ENCODE results near the gene PAXIP1. TPM values are rescaled to one million over a fixed set of nuclear protein-coding genes. Genes with fewer than 3 reads are reported as not detected.

PAXIP1 gene
- total and polyA plus RNA-seq, 10 of the 15 experiments (the other 5 are each of a cell fraction or from before 2014, with no cell fraction given), result 7.3 to 27.2 (median 18.1) TPM

DNA sequence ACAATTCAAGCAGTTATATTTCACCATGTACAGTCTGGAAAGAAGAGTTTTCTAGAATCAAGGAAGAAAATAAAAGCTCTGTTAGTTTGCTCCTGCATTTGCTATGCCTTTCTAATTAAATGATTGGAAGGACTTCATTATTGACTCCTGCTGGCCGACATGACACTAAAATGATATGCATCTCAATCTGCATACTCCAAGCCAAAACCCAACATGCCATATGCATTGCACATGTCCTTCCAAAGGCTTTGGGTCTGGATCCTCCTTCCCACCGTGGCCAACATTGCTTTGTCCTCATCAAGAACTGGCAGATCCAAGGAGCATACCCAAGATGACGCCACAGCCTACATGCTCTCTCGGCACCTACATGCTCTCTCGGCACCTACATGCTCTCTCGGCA lies 46.5 kb downstream of the PAXIP1 start:
- no peak for ATAC-seq
- Histone ChIP-seq H3K4me3 (no peak overlapping the region), H3K4me1 (ENCODE audit: control insufficient read depth, insufficient read depth, low read length) (no peaks in the 10 kb centered on the region), H2AFZ (ENCODE audit: control insufficient read depth, low read depth, low read length) (no peak overlapping the region), H3K27me3 (replicated peaks in 1 of 2; ENCODE audit: control insufficient read depth in 2 of 2, insufficient read depth in 2 of 2, low read length in 1 of 2) (no peaks in the 10 kb centered on the region), H4K20me1 (ENCODE audit: control insufficient read depth, insufficient read depth) (no peaks in the 10 kb centered on the region), H3K4me2 (ENCODE audit: control insufficient read depth, insufficient read depth) (no peak overlapping the region), H3K9me3 (replicated peaks; ENCODE audit: control insufficient read depth, insufficient read depth, low read length) (no peaks in the 10 kb centered on the region), H3K79me2 (ENCODE audit: control insufficient read depth, insufficient read depth, low read length) (no peaks in the 10 kb centered on the region), H3K27ac (ENCODE audit: control insufficient read depth, insufficient read depth) (no peak overlapping the region), H3K9ac (ENCODE audit: control insufficient read depth, insufficient read depth, low read length) (no peak overlapping the region), H3K36me3 (ENCODE audit: control insufficient read depth in 2 of 2, insufficient read depth in 2 of 2, low read length in 1 of 2) (peaks cover 10 to 28% of the 10 kb centered on the region in 2 experiments)
- no peak for FAIRE-seq
- in situ Hi-C loops (cut with MboI) (no loop called here), intact Hi-C loops (cut with micrococcal nuclease; ENCODE audit: unreplicated experiment) (no loop called here)
- 98% methylated on average over 6 of the region's 6 CpGs for WGBS (ENCODE audit: insufficient coverage, insufficient replicate concordance, low lambda C conversion rate, missing lambda C conversion rate)
- CTCF ChIA-PET, result interaction anchor here (1.0 to 1.4 kb wide), 3 partner anchors 11 to 53 kb away, joined by 3 to 5 read pairs (median 4); no protein-coding TSS in a partner anchor
- POLR2A ChIA-PET, result no interaction called here
- no peak for DNase-seq (ENCODE audit: low read depth, low spot score)
- no TSS peak for BruUV-seq (replicated peaks)
- RAD21 ChIA-PET (ENCODE audit: unreplicated experiment), result no interaction called here
- SMC1A ChIA-PET (ENCODE audit: uncharacterized antibody, unreplicated experiment), result interaction anchor here (4.4 kb wide), 1 partner anchor 29 kb away, joined by 21 read pairs; no protein-coding TSS in a partner anchor
- TF ChIP-seq, protein P1, sequence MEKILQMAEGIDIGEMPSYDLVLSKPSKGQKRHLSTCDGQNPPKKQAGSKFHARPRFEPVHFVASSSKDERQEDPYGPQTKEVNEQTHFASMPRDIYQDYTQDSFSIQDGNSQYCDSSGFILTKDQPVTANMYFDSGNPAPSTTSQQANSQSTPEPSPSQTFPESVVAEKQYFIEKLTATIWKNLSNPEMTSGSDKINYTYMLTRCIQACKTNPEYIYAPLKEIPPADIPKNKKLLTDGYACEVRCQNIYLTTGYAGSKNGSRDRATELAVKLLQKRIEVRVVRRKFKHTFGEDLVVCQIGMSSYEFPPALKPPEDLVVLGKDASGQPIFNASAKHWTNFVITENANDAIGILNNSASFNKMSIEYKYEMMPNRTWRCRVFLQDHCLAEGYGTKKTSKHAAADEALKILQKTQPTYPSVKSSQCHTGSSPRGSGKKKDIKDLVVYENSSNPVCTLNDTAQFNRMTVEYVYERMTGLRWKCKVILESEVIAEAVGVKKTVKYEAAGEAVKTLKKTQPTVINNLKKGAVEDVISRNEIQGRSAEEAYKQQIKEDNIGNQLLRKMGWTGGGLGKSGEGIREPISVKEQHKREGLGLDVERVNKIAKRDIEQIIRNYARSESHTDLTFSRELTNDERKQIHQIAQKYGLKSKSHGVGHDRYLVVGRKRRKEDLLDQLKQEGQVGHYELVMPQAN (conservative IDR thresholded peaks at IDR 0.05), result no peak
- TF ChIP-seq ZNF24 (IDR thresholded peaks at IDR 0.05) (no peak), PRDM15 (CRISPR knock-in tag; IDR thresholded peaks at IDR 0.05) (no peak), NR2C2 (IDR thresholded peaks at IDR 0.05; ENCODE audit: borderline replicate concordance, control insufficient read depth, insufficient read length, low read depth) (no peak), ZBTB33 (IDR thresholded peaks at IDR 0.05) (no peak), BRCA1 (IDR thresholded peaks at IDR 0.05; ENCODE audit: low read depth, low read length) (no peak), ZNF207 (IDR thresholded peaks at IDR 0.05; ENCODE audit: borderline replicate concordance) (no peak)
- TF ChIP-seq, protein P2, sequence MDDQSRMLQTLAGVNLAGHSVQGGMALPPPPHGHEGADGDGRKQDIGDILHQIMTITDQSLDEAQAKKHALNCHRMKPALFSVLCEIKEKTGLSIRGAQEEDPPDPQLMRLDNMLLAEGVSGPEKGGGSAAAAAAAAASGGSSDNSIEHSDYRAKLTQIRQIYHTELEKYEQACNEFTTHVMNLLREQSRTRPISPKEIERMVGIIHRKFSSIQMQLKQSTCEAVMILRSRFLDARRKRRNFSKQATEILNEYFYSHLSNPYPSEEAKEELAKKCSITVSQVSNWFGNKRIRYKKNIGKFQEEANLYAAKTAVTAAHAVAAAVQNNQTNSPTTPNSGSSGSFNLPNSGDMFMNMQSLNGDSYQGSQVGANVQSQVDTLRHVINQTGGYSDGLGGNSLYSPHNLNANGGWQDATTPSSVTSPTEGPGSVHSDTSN (IDR thresholded peaks at IDR 0.05; ENCODE audit: insufficient replicate concordance, low read depth, low read length), result no peak
- TF ChIP-seq, protein P3, sequence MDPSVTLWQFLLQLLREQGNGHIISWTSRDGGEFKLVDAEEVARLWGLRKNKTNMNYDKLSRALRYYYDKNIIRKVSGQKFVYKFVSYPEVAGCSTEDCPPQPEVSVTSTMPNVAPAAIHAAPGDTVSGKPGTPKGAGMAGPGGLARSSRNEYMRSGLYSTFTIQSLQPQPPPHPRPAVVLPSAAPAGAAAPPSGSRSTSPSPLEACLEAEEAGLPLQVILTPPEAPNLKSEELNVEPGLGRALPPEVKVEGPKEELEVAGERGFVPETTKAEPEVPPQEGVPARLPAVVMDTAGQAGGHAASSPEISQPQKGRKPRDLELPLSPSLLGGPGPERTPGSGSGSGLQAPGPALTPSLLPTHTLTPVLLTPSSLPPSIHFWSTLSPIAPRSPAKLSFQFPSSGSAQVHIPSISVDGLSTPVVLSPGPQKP (IDR thresholded peaks at IDR 0.05; ENCODE audit: low read depth, low read length), result no peak

Measured in GM12878 (cell line).